ENCODE results near the gene ADGRA1. TPM values are rescaled to one million over a fixed set of nuclear protein-coding genes. Genes with fewer than 3 reads are reported as not detected.

The ADGRA1 gene
- total and polyA plus RNA-seq, 10 of the 15 experiments (the other 5 are each of a cell fraction or from before 2014, with no cell fraction given) = not detected

DNA sequence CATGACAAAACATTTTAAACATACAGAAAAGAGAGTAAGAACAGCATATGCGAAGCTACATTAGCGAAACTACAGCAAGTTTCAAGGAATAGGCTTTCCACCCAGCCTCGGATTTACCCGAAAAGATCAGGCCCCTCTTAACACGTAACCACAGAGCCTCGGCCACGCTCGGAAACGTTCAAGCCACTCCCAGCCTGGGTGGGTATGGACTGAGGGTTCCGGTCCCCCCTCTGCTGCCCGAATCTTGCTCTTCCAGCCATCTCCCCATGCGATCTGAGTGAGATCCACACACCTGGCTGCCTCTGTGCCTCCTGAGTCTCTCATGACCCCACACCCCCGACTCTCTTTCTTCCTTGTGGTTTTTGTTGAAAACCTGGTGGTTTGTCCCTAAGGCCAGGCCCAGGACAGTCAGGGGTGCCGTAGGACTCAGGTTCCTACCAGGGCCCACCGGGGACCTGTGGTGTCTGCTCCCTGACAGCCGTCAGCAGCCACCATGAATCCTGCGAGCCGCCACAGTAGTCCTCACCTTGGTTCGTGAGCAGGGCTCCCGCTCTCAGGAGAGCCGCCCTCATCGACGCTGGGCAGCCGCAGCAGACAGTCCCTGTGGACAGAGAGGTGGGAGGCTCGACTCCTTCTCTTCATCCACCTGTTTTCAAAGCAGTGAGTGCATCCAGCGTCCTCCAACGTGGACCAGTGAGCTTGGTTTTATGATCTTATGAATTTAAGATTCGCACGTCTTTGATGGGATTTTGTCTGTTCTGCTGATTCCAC, 90.8 kb downstream of the ADGRA1 start:
- Histone ChIP-seq H3K79me2 (ENCODE audit: control insufficient read depth, insufficient read depth, low read length) (no peaks in the 10 kb centered on the region), H3K4me2 (ENCODE audit: control insufficient read depth, insufficient read depth) (no peak overlapping the region), H4K20me1 (ENCODE audit: control insufficient read depth, insufficient read depth) (no peaks in the 10 kb centered on the region), H3K4me1 (ENCODE audit: control insufficient read depth, insufficient read depth, low read length) (no peaks in the 10 kb centered on the region), H3K9me3 (replicated peaks; ENCODE audit: control insufficient read depth, insufficient read depth, low read length) (no peaks in the 10 kb centered on the region; the same call in 2 of the 3 replicates), H3K4me3 (no peak overlapping the region), H3K36me3 (ENCODE audit: control insufficient read depth in 2 of 2, insufficient read depth in 2 of 2, low read length in 1 of 2) (no peaks in the 10 kb centered on the region), H3K27me3 (replicated peaks in 1 of 2; ENCODE audit: control insufficient read depth in 2 of 2, insufficient read depth in 2 of 2, low read length in 1 of 2) (no peaks in the 10 kb centered on the region), H3K27ac (ENCODE audit: control insufficient read depth, insufficient read depth) (no peak overlapping the region), H2AFZ (ENCODE audit: control insufficient read depth, low read depth, low read length) (no peak overlapping the region), H3K9ac (ENCODE audit: control insufficient read depth, insufficient read depth, low read length) (no peak overlapping the region)
- no TSS peak for BruUV-seq (replicated peaks)
- in situ Hi-C loops (cut with MboI) = no loop called here
- SMC1A ChIA-PET (ENCODE audit: uncharacterized antibody, unreplicated experiment) = no interaction called here
- CTCF ChIA-PET = no interaction called here
- FAIRE-seq (no peak), ATAC-seq (no peak), DNase-seq (ENCODE audit: low read depth, low spot score) (no peak)
- TF ChIP-seq, protein P1, sequence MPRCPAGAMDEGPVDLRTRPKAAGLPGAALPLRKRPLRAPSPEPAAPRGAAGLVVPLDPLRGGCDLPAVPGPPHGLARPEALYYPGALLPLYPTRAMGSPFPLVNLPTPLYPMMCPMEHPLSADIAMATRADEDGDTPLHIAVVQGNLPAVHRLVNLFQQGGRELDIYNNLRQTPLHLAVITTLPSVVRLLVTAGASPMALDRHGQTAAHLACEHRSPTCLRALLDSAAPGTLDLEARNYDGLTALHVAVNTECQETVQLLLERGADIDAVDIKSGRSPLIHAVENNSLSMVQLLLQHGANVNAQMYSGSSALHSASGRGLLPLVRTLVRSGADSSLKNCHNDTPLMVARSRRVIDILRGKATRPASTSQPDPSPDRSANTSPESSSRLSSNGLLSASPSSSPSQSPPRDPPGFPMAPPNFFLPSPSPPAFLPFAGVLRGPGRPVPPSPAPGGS (IDR thresholded peaks at IDR 0.05; ENCODE audit: borderline replicate concordance, insufficient read depth, low read depth, low read length, poor library complexity, severe bottlenecking) = no peak
- no peak for TF ChIP-seq TCF12 (IDR thresholded peaks at IDR 0.05; ENCODE audit: low read depth, low read length)
- TF ChIP-seq BHLHE40 (IDR thresholded peaks at IDR 0.05; ENCODE audit: borderline replicate concordance in 1 of 2, low read depth in 2 of 2, low read length in 1 of 2) = no peak
- TF ChIP-seq, protein P2, sequence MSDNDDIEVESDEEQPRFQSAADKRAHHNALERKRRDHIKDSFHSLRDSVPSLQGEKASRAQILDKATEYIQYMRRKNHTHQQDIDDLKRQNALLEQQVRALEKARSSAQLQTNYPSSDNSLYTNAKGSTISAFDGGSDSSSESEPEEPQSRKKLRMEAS (IDR thresholded peaks at IDR 0.05; ENCODE audit: low read depth, low read length) = no peak
- no peak for TF ChIP-seq CBFB (IDR thresholded peaks at IDR 0.05; ENCODE audit: low read depth)
- TF ChIP-seq HCFC1 (IDR thresholded peaks at IDR 0.05; ENCODE audit: low read length) = no peak
- TF ChIP-seq RUNX3 (IDR thresholded peaks at IDR 0.05; ENCODE audit: low read length) = no peak
- TF ChIP-seq, protein P3, sequence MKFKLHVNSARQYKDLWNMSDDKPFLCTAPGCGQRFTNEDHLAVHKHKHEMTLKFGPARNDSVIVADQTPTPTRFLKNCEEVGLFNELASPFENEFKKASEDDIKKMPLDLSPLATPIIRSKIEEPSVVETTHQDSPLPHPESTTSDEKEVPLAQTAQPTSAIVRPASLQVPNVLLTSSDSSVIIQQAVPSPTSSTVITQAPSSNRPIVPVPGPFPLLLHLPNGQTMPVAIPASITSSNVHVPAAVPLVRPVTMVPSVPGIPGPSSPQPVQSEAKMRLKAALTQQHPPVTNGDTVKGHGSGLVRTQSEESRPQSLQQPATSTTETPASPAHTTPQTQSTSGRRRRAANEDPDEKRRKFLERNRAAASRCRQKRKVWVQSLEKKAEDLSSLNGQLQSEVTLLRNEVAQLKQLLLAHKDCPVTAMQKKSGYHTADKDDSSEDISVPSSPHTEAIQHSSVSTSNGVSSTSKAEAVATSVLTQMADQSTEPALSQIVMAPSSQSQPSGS (IDR thresholded peaks at IDR 0.05; ENCODE audit: low read length) = no peak
- no peak for TF ChIP-seq BMI1 (IDR thresholded peaks at IDR 0.05; ENCODE audit: borderline replicate concordance)
- intact Hi-C loops (cut with micrococcal nuclease; ENCODE audit: unreplicated experiment) = no loop called here
- WGBS (ENCODE audit: insufficient coverage, insufficient replicate concordance, low lambda C conversion rate, missing lambda C conversion rate) = 51% methylated on average over 28 of the region's 29 CpGs
- POLR2A ChIA-PET = no interaction called here
- RAD21 ChIA-PET (ENCODE audit: unreplicated experiment) = no interaction called here
